Dermis microvascular lymphatic vessel endothelial cell (primary cell): ENCODE results near the gene POMC. TPM values are rescaled to one million over a fixed set of nuclear protein-coding genes. Genes with fewer than 3 reads are reported as not detected.
"Not testable (repeated sequence)": the region's sequence is repeated elsewhere in the genome, so short reads cannot be mapped to it uniquely, and the experiment has no call there.

Source experiments
- DNase-seq, 2 donors: peaks; one replicate each; pipeline versions ENCODE4 v3.0.0 to v3.0.0-alpha.2; 2010; ENCODE audit warnings: low read depth in 2 of 2
- total RNA-seq: library from RNA; depleted of rRNA; stranded (reverse); fragments of >200 nt; gene quantifications from 2 replicates; pipeline ENCODE4 v1.2.1, GENCODE V29; 2014

The POMC gene
- total RNA-seq, 1 donor from 2014 or later, result 0.13 TPM

DNA sequence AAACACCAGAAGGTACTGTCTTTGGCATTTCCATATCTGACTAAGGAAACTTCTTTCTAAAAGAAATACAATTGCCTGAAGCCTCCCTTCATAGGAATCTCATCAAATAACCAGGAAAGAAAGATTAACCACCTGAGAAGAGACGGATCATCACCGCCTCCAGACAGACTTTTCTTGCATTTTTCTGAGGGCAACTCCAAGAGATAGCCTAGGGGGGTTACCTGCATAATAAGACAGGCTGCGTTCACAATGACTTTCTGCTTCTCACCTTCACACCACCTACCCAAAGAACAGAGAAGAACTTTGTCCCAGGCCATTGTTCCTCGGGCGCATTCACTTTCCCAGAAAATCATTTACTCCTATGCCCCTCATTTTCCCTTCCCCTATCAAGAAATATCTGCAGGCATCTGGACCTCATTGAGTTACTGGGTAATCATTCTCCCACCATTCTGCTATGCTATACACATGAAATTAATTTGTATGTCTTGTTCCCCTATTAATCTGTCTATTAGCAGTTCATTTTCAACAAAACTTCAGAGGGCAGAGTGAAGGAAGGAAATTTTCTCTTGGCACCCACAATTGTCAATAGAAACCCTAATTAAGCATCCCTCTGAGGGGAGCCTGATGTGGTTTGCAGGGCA, 8.3 kb upstream of the POMC start:
- no peak for DNase-seq

DNA sequence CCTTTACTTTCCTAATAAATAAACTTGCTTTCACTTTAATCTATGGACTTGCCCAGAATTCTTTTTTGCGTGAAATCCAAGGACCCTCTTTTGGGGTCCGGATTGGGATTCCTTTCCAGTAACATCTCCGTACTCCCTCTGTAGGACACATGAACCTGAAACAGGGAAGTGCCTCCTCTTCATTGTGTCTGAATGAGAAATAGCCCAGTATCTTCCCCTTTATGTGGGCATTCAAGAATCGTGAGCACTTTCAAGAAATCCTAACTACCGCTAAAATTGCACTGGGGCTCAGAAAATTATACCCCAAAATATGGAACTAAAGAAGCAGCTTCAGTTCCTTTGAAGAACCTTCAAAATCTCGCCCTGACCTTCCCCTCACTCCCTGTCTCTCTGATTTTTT, 7.8 kb upstream of the POMC start:
- no peak for DNase-seq

DNA sequence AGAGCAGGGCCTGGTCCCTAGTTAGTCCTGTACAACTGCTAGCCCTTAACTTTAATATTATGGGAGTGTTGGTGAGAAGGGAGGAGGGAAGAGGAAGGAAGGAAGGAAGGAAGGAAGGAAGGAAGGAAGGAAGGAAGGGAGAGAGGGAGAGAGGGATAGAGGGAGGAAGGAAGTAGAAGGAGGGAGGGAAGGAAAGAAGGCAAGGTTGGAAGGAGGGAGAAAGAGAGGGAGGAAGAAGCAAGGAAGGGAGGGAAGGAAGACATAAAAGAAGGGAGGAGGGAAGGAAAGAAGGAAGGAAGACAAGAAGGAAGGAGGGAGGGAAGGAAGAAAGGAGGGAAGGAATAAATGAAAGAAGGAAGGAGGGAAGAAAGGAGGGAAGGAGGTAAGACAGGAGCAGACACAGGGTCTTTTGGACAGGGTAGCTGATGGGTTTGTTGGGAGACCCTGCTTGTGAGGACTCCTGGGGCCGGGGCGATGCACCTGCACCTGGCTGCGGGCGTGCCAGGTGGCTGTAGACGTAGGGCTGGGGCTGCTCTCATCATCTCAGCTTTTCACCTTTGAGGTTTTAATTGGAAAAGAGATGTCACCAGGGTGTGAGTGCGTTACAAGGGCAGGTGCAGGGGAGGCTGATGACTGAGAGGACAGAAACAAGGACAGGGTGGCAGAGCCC, 5.9 kb upstream of the POMC start:
- DNase-seq, result no peak

DNA sequence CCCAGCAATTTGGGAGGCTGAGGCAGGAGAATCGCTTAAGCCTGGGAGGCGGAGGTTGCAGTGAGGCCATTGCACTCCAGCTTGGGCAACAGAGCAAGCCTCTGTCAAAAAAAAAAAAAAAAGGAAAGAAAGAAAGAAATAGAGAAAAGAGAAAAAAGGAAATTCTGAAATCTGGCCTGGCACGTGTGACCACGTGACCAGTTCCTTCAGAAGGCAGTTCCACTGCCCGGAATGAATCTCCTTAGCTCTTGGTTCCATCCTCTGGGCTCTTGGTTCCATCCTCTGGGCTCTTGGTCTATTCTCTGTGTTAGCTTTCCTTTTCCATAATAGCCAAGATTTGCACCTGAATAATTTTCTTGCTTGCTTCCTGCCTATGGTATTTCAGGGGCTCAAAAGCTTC, 5.3 kb upstream of the POMC start:
- no peak for DNase-seq

DNA sequence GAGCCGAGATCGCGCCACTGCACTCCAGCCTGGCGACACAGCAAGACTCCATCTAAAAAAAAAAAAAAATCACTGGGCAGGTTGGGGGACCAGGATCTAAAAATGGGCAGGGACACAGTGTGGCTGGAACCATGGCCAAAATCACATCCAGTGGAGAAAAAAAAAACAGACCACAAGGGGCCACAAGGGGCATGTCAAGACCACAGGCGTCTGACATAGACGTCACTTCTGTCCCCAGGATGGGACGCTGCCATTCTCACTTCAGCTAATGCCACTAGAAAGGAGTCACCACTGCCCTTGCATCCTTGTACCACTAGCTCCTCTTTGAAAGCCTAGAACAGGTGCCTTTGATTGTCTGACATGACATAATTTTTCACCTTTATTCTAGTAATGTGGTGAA, 2.5 kb upstream of the POMC start:
- DNase-seq, result no peak

DNA sequence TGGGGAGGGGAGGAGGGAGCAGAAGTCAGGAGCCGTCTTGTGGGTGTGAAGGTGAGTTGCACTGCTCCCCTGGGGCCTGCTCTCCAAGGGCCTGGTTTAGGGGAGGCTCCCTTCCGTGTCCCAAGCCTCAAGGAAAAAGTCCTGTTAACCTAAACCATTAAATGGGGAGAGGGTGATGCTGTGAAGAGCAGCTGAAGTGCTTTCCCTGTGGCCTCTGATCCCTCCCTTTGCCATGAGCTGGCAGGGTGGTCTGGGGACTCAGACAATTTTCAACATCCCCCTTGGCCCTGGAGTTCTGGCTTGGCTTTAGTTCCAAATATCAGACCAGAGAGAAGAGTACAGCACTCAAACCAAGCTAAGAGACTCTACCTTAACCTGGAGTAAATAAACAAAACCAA, 692 bp upstream of the POMC start:
- no peak for DNase-seq

DNA sequence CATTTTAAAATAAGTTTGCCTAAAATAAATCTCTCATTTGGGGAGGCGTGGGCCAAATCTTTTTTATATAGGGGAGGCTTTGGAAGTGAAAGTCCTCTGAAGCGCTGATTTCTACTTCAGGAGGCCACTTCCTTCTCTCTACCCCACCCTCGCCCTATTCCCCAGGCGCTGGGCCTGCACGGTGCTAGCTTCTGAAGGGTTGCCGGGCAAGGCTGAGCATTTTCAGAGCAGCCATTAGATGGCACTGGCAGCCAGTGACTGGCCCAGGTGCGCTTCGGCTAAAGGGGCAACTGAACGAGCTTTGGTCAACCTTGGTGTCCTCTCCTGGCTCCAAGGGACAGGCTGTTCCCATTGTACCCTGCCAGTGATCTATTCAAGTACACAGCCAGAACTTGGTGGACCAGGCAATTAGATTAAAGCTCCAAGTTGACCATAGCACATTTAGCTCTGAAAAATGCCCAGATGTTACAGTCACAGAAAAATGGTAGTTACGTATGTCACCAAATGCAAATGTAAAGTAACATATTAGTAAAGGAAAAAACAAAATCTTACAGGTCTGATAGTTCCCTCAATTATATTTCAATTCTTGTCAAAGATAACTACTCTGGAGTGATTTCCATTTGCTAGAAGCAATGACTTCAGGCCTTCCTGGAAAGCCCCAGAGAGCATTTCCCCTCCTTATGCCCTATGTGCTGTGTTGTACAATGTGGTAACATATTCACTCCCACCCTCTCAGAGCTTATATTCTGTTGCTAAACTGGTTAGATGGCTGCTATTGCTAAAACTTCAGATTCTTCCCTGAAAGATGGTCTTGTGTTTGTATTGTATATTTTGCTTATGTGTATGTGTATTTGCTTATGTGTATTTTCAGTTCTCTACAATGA, 2.1 kb downstream of the POMC start:
- peak in 1 of 2 donors; percentile 15 for DNase-seq

DNA sequence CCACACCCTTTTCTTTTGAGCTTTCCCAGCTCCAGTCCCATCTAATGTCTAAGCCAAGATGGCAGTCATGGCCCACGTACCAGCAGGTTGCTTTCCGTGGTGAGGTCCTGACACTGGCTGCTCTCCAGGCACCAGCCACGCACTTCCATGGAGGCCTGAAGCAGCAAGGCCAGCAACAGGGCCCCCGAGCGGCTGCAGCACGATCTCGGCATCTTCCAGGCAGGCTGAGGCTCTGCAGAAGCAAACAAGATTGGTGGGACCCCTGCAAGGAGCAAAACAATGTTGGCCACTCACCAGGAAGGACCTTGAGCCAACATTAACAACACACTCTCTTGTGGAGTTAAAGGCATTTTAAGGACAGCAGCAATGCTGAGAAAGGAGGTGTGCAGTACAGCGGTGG, 3.8 kb downstream of the POMC start:
- DNase-seq, result no peak

DNA sequence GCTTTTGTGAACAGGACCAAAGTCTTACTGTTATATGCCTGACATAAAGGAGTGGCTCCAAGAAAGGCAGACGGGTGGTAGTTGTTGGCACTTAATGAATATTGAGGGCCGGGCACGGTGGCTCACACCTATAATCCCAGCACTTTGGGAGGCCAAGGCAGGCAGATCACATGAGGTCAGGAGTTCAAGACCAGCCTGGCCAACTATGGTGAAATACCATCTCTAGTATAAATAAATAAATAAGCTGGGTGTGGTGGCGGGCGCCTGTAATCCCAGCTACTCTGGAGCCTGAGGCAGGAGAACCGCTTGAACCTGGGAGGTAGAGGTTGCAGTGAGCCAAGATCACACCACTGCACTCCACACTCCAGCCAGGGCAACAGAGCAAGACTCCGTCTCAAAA, 6.3 kb downstream of the POMC start:
- not testable (repeated sequence) for DNase-seq

DNA sequence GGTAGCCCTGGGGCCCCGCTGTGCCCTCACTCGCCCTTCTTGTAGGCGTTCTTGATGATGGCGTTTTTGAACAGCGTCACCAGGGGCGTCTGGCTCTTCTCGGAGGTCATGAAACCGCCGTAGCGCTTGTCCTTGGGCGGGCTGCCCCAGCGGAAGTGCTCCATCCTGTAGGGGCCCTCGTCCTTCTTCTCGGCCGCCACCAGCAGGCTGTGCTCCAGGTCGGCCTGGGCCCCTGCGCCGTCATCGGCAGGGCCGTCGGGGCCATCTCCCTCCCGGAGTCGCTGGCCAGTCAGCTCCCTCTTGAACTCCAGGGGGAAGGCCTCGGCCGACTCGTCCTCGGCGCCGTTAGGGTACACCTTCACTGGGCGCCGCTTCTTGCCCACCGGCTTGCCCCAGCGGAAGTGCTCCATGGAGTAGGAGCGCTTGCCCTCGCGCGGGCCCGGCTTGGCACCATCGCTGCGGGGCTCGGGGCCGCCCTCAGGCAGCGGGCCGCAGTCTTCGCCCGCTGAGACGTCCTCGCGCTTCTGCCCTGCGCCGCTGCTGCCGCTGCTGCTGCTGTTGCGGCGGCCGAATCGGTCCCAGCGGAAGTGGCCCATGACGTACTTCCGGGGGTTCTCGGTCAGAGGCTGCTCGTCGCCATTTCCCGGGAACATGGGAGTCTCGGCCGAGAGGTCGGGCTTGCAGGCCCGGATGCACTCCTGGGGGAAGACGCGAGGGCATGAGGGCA, 7.2 kb downstream of the POMC start:
- DNase-seq, result peak in 1 of 2 donors; percentile 32

DNA sequence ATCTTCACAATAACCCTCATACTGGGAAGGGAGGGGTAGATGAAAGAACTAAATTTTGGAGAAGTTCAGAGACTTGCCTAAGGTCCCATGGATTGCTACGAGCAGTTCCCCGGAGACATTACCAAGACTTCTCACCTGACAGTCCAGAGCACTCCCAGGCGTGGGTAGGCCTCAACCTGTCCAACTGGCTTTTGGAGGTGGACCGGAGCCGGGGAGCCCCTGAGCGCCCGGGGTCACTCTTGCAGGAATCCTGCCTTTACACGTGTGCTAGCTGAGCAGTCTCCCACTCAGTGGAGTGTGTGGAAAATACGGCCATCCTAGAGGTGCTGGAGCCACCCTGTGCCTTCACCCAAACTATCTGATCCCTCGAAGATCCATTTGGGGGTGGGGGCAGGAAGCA, 8.0 kb downstream of the POMC start:
- no peak for DNase-seq

DNA sequence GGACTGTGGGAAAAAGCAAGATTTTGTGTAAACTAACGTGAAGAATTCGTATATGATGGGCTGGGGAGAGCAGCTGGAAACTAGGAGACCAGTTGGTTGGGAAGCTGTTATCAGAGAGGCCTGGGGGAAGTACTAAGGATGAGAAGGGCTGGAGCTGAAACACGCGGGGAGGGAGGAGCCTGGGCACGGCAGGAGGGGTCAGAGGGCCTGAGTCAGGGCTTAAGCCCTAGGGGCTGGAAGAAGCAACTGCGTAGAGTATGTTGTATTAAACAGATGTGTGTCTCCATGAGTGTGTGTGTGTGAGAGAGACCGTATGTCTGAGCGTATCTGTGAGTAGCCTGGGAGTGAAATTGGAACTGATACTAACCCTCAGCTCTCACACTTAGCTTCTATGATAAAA, 8.4 kb downstream of the POMC start:
- DNase-seq, result no peak

DNA sequence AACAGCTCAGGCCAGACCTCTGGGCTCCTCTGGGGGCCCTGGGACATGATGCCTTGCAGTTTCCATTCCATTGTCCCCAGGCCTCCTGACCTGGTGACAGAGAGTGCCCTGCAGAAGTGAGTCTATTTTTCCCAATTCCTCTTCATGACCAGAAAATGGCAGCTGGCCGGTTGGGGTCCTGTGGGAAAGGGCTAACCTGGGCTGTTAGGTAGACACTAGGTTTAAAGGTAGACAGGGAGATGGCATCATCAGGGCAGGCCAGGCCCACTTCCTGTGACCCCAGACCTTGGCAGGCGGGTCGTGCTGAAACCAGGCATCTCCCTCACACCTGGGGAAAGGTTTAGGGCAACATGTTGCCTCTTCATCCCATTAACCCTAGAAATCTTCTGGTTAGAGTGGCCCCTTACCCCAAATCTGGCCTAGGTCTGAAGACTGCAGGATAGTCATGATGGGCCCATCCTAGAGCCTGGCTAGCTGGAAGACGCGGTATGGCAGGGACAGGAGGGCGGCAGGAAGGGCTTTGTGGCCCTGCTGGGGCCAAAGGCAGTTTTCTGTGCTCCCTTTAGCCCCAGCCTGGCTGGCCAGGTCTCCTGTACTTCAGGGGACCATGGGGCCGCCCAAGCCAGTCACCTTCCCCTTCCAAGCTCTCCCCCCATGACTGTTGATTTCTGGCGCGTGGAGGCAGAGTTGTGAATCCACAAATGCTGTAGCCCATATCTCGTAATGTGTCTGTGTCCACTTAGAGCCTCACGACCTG, 10.1 kb downstream of the POMC start:
- DNase-seq, result no peak

DNA sequence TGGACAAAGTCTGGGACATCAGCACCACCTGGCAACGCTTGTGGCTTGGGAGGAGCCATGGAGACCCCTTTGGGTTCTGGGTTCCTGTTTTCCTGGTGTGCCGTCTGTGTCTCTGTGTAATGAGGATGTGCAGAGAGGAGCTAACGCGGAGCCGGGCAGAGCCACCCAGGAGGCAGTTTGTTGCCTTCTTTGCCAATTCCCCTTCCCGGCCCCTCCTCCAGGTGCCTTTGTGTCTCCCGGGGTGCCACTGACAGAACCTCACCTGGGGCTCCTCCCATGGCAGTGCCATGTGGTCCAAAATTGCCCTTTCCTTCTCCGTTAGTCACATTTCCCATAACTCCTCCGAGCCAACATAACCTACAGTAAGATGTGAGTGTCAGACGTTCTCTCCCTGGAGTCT, 13.0 kb downstream of the POMC start:
- DNase-seq, result no peak

DNA sequence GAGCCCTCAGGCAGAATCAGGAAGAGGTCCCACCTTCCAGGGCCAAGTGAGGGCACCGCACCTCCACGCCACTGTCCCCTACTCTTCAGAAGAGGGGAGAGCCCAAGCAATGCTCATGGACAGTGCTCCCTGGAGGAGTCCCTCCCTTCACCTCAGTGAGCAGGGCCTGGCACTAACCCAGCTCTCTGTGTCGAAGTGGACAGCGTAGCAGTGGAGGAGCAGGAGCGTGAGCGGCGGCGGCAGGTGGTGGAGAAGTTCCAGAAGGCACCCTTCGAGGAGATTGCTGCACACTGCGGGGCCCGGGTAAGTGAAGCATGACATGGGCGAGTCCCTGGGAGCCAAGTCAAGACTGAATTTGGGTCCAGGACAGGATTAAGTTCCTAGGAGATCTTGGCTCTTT, 16.7 kb downstream of the POMC start:
- no peak for DNase-seq

DNA sequence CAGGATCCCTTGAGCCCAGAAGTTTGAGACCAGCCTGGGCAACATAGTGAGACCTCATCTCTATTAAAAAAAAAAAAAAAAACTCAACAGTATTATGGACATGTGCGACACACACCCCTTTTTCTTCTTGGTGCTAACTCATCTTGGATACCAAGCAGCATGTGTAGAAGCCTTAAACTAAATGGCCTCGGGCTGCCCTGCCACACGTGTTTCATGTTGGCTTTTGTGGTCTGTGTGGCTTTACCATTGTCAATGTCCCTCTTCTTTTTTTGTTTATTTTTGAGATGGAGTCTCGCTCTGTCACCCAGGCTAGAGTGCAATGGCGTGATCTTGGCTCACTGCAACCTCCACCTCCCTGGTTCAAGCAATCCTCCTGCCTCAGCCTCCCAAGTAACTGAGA, 17.4 kb downstream of the POMC start:
- DNase-seq, result not testable (repeated sequence)

DNA sequence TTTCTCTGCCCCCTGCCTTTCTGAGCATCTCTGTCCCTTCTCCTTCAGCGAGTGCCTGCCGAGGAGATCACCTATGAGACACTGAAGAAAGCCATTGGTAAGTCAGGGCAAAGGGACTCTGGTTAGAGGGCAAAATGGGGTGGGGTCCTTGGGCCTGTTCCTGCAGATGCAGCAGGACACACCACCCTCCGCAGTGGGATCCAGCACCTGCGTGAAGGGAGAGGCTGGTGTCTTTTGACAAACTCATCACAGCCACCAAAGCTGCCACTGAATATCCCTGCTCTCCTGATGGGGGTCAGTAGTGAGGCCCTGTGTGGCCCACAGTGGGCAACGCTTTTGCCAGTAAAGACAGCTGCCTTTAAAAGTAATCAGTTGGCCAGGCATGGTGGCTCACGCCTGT, 18.7 kb downstream of the POMC start:
- DNase-seq, result no peak

DNA sequence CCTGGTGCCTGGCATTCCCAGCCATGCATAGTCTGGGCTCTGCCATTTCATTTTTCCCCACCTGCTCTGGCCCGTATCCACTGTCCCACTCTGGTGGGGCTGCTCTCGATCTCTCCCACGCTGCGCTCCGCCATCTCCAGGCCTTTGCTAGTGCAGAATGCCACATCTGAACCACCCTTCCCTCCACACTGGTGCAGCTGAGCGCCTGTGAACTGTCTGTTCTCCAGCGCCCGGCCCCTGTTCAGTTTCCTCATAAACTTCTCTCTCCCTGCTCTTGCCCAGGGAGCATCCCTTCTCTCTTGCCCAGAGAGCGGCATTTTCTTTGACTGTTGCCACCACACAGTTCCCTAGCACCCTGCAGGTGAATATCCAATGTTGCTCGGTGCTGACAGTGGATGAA, 21.5 kb downstream of the POMC start:
- no peak for DNase-seq

DNA sequence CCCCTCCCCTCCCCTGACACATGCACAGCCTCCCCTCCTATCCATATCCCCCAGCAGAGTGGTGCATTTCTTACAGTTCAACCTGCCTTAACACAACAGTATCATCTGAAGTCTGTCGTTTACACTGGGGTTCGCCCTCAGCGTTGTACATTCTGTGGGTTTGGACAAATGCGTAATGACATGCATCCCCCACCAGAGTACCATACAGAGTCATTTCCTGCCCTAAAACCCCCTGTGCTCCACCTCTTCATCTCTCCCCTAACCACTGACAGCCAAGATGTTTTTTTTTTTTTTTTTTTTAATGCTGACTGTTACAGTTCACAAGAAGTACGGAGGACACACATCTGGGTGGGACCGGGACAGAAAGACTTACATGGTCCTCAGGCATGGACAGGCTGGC, 22.6 kb downstream of the POMC start:
- no peak for DNase-seq

DNA sequence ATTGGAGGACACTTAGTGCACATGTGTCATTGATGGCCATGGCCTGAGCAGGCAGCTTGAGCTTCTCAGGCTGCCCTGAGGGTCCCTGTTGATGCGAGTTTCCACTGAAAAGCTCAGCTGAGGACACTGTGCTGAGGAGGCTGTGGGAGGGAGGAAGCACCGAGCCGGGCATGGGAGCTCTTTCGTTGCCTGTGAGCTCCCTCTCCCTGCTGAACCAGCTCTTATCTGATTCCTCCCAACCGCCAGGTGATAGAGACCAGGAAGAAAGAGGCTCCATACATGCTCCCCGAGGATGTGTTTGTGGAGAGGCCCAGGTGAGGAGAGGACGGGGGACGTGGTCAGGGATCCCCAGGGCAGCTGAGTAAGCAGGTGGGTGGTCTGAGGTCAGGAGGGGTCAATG, 27.3 kb downstream of the POMC start:
- DNase-seq, result no peak

DNA sequence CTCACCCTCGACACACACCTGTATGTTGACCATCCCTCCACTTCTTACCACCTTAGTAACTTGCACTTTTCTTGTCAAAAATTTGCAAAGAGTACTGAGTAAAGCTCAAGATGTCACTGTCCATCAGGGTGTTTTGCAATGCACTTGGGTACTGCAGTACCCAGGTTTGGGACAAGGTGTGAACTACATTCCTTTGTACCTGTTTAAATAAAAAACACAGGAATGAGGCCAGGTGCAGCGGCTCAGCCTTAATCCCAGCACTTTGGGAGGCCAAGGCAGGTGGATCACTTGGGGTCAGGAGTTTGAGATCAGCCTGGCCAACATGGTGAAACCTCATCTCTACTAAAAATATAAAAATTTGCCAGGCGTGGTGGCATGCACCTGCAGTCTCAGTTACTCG, 27.8 kb downstream of the POMC start:
- DNase-seq, result not testable (repeated sequence)
